GM18505 (cell line): ENCODE data around the gene CIDEC.
"Not testable (repeated sequence)": the region's sequence is repeated elsewhere in the genome, so short reads cannot be mapped to it uniquely, and the experiment has no call there.

Source experiments
- ATAC-seq: cut with Tn5 transposase; IDR thresholded peaks from one replicate; pipeline ENCODE4 v1.9.1; 2021; ENCODE audit not compliant: unreplicated experiment
- POLR2A ChIP-seq: IDR thresholded peaks from 4 replicates; pipeline ENCODE4 v1.6.1; 2011; ENCODE audit warnings: borderline replicate concordance; ENCODE audit not compliant: insufficient read depth, insufficient read length; ENCODE audit errors: extremely low read depth

Gene CIDEC

GRCh38 chr3:9855594-9855993 lies 24.5 kb downstream of the CIDEC start:
- no peak for TF ChIP-seq POLR2A
- ATAC-seq: no peak

DNA sequence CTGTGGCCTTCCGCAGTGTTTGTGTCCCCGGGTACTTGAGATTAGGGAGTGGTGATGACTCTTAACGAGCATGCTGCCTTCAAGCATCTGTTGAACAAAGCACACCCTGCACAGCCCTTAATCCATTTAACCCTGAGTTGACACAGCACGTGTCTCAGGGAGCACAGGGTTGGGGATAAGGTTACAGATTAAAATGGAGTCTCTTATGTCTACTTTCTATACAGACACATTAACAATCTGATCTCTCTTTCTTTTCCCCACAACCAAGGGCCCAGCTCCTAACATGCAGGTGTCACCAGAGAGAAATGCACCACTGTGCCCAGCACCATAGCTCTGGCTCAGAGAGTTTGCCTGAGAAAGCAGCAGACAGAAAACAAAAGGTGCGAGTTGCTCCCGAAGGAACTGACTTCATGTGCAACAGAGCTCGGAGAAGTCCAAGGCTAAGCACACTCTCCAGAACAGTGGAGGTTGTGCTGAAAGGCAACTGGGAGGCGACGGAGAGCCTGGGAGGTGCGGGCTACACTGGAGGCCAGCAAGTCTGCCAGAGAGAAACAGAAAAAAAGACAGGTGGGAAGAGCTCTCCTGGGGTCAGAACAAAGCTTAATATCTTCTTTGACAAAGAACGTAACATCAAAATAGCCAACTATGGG lies 25.6 kb downstream of the CIDEC start:
- not testable (repeated sequence) for ATAC-seq

DNA sequence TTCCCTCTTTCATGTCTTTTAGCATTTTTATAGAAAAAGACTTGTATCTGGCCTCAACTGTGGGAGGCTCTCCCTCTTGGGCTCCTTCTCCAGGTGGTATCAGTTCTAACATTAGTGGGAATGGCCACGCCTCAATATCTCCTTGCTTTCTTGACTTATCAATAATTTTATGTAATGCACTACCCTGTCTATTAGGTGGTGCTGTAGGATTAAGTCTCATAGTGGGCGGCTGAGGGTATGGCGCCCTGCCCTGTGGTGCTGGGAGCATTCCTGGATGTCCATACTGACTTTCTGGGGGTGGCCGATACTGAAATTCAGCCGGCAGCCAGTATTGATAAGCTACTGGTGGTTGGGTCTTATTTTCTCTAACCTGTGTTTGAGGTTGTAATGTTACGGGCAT lies 27.5 kb downstream of the CIDEC start:
- TF ChIP-seq POLR2A: no peak
- ATAC-seq: no peak

GRCh38 chr3:9851926-9852325 lies 28.1 kb downstream of the CIDEC start:
- ATAC-seq: not testable (repeated sequence)

DNA sequence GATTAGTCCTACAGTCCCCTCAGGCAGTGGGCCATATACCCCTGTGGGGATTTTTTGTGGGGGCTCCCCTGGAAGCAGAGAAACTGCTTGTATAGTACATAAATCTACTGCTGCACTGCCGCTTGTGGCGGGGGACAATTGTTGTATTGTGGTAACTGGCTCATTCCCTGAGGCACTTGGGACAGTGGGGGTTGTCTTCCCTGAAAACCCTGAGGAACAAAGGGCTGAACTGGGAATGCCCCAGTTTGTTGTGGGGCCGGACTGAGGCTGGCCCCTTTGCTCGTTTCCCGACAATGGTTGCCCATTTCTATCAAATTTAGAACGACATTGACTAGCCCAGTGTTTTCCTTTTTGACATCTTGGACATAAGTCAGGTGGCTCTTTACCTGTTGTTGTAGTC lies 28.7 kb downstream of the CIDEC start:
- not testable (repeated sequence) for ATAC-seq

GRCh38 chr3:9848860-9849259 lies 31.2 kb downstream of the CIDEC start:
- ATAC-seq: not testable (repeated sequence)

GRCh38 chr3:9847870-9848269 lies 32.2 kb downstream of the CIDEC start:
- ATAC-seq: not testable (repeated sequence)

GRCh38 chr3:9846931-9847488 lies 33.0 kb downstream of the CIDEC start:
- TF ChIP-seq POLR2A: no peak
- ATAC-seq: no peak

DNA sequence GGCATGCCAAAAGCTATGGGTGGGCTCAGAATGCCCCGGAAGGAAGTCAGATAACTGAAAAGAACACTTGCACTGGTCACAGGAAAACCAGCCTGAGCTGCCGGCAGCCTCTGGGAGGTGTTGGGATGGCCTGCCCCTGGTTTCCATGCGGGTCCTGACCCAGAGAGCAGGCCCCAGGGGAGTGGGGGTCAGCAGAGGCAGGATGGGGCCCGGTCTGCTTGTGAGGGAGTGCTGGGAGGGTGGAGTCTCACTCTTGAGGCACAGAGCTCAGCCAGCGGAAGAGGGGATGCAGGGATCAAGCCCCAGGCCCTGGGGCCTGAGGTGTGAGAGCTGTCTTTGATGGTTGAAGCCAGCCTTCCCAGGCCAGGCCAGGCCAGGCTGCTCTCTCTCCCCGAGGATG lies 33.8 kb downstream of the CIDEC start:
- TF ChIP-seq POLR2A: no peak

DNA sequence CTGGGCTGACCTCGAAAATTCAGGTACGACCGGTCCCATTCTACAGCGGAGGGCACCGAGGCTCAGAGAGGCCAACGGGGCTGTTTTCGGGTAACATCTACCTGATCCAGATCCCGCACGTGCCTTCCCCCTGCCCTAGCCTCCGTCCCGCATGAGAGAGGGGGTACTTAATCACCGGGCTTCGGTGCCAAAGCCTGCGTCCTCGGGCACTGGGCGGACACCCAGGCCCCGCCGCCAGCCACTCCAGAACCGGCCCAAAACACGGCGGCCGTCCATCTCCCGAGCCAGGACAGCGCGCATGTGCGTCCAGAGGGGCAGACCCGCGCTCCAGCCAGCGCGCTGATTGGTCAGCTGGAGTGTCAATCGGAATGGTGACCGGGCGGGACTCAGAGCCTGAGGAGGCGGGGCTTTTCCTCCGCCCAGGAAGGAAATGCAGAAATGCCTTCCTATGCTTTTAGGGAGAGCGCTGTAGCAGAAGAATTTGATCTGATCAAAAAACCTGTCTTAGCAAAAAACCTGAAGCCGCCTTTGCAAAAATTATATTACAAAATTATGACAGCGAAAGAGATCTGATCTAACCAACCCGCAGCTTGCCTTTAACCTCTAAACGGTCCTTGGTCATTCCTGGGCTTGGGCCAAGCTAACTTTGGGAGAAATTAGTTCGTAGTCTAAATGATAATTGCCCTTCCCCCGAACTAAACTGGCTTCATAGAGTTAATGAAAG lies 36.2 kb downstream of the CIDEC start, which contains the start of gene RPUSD3:
RPUSD3 (minus strand) TSS at position 294 of the 724 bp plus-strand sequence; CDS start at position 276, 18 bp downstream.
- TF ChIP-seq POLR2A: peak; percentile 81
- ATAC-seq: peak; percentile 97

More for the DNA sequence above, 33.8 kb downstream of the CIDEC start:
- ATAC-seq: no peak

GRCh38 chr3:9841015-9841414 lies 39.0 kb downstream of the CIDEC start:
- no peak for TF ChIP-seq POLR2A
- ATAC-seq: no peak

- ATAC-seq: no peak
- TF ChIP-seq POLR2A: no peak
Measured at GRCh38 chr3:9838856-9839255, 41.2 kb downstream of the CIDEC start.

DNA sequence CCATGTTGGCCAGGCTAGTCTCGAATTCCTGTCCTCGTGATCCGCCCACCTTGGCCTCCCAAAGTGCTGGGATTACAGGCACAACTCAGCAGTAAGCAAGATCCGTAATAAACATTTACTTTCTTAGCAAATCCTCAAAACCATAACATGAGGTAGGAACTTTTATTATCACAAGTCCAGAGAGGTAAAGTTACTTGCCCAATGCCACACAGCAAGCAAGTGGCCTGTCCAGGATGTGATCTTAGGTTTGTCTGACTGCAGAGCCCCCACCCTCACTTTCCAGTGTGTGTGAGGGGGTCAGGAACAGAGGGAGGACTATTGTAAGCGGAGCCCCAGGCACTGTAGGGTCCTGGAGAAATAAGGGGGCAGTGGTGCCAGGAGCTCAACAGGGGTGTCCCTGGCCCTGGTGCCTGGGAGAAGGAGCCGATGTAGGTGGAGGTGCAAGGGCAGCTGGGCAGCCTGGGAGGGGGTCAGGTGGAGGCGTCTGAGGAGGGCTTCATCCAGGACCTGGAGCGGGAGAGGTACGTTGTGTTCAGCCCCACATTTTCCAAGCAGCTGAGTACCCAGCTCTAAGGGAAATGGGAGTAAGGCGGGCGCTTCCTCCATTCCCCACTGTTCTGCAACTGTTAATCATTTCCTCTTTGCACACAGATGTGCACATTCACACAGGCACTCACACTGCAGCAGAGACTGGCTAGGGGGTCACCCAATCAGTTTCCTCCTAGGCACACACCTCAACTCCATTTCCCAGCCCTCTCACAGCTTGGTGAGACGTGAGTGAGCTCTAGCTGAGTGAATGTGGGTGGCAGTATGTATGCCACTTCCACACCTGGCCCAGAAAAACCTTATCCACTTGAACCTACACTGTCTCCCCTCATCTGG lies 42.1 kb downstream of the CIDEC start:
- no peak for TF ChIP-seq POLR2A
- no peak for ATAC-seq
